Caco-2 (cell line): Measurements from ENCODE around the gene EPHA10. TPM values are rescaled to one million over a fixed set of nuclear protein-coding genes. Genes with fewer than 3 reads are reported as not detected.

Source experiments
- BruUV-seq: library from RNA; stranded (reverse); fragments of 400-500 nt; replicated peaks from 2 replicates; lab custom pipeline; 2021; lab: Mats Ljungman, UMichigan
- CTCF ChIA-PET: fragments of 300-600 bp; sonication (Branson Sonifier 250); formaldehyde crosslinking; loops from one replicate; lab custom pipeline; 2022; ENCODE audit warnings: antibody characterized with exemption; lab: Charles Lee
- POLR2A ChIA-PET: fragments of 300-600 bp; sonication (Branson Sonifier 250); formaldehyde crosslinking; loops from one replicate; lab custom pipeline; 2022; ENCODE audit warnings: antibody characterized with exemption; lab: Charles Lee
- DNase-seq, 2 experiments: peaks; one replicate each; pipeline versions ENCODE4 v3.0.0 to v3.0.0-alpha.2; 2020 to 2022
- H3K27me3 ChIP-seq: replicated peaks from 2 replicates; pipeline ENCODE4 v1.6.0; 2011; ENCODE audit warnings: low read length; ENCODE audit not compliant: control insufficient read depth, insufficient read depth
- H3K36me3 ChIP-seq: 2 replicates; pipeline ENCODE4 v1.5.1; 2011; ENCODE audit warnings: low read length; ENCODE audit not compliant: control insufficient read depth, insufficient read depth
- H3K4me1 ChIP-seq: fragments of 250-450 bp; sonication (Bioruptor Pico); 2 replicates; pipeline ENCODE4 v1.5.1; 2020; ENCODE audit warnings: mild to moderate bottlenecking
- H3K4me3 ChIP-seq: 2 replicates; pipeline ENCODE4 v1.5.1; 2011; ENCODE audit warnings: low read depth, mild to moderate bottlenecking, control low read depth, low read length
- H3K9me3 ChIP-seq: fragments of 250-450 bp; sonication (Bioruptor Pico); 2 replicates; pipeline ENCODE4 v1.5.1; 2020; ENCODE audit warnings: mild to moderate bottlenecking, moderate library complexity
- H3K27ac Mint-ChIP-seq: one replicate; pipeline ENCODE4 v1.8.0; 2022; ENCODE audit warnings: mixed read lengths; ENCODE audit not compliant: unreplicated experiment
- H3K27me3 Mint-ChIP-seq: one replicate; pipeline ENCODE4 v1.8.0; 2022; ENCODE audit warnings: mixed read lengths; ENCODE audit not compliant: insufficient read depth, unreplicated experiment
- H3K36me3 Mint-ChIP-seq: one replicate; pipeline ENCODE4 v1.8.0; 2022; ENCODE audit warnings: mild to moderate bottlenecking, mixed read lengths; ENCODE audit not compliant: insufficient read depth, unreplicated experiment
- H3K4me1 Mint-ChIP-seq: one replicate; pipeline ENCODE4 v1.8.0; 2022; ENCODE audit warnings: low read depth, mixed read lengths; ENCODE audit not compliant: unreplicated experiment
- H3K4me3 Mint-ChIP-seq: one replicate; pipeline ENCODE4 v1.8.0; 2022; ENCODE audit warnings: mild to moderate bottlenecking, moderate library complexity, mixed read lengths; ENCODE audit not compliant: unreplicated experiment
- H3K9me3 Mint-ChIP-seq: one replicate; pipeline ENCODE4 v1.8.0; 2022; ENCODE audit warnings: mixed read lengths; ENCODE audit not compliant: unreplicated experiment
- intact Hi-C: fragments of 100-400 bp; cut with micrococcal nuclease; formaldehyde crosslinking; loops from one replicate; pipeline ENCODE4 v1.10.0; 2022; ENCODE audit not compliant: unreplicated experiment
- total RNA-seq: library from RNA; stranded (reverse); gene quantifications from 2 replicates; pipeline ENCODE4 v1.2.3, GENCODE V29; 2022
- TF ChIP-seq, protein P1 (sequence below), 2 experiments: fragments of 200-600 bp in 1 of 2; IDR thresholded peaks; 1 replicate in 1 of 2; 2 replicates in 1 of 2; pipeline versions ENCODE4 v1.5.1 to v1.8.0; 2011 to 2022; ENCODE audit warnings: antibody characterized with exemption in 1 of 2, control low read depth in 1 of 2, inconsistent platforms in 1 of 2, low read depth in 1 of 2, low read length in 1 of 2, mild to moderate bottlenecking in 1 of 2, moderate library complexity in 1 of 2; ENCODE audit not compliant: insufficient read depth in 1 of 2, severe bottlenecking in 1 of 2, unreplicated experiment in 1 of 2

The EPHA10 gene
- total RNA-seq, 1 experiment from 2014 or later = 2.8 TPM

DNA sequence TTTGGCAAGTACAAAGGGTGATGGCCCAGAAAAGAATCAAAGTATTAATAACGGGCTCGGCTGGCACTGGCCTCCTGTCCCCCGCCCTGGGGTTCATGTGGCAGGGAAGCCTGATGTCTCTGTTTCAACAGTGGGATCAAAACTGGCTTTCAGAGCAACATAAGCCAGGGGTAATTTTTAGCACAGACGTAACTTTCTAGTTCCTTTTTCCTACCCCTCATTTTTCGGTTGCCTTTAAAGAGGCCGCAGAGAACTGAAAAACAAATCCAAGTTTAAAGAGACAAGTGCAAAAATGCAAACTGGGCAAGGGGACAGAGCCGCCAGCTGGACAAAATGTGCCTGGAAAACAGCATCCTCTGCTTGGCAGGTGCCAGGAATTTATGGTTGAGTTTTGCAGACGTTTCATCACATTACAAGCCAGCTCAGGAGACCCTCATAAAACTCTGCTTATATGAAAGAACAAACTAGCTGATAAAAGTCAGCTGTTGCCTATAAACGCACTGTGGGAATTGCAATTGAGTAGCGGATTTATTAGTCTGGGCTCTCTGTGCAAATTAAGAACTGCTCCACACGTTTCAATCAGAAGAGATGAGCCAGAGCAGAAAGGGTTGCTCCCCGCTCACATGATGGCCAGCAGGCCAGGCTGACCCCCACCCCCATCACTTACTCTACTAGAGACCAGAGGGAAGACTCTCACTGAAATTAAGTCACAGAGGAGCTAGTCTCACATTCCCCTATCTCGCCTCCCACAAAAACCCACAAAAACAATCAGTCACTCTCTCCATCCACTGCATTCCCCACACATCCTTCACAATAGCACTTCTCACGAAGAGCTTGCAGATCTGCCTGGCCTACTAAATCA is 88.4 kb downstream of the EPHA10 start:
- H3K36me3 Mint-ChIP-seq = no peaks in the 10 kb centered on the region
- POLR2A ChIA-PET = no interaction called here
- TF ChIP-seq, protein P1, sequence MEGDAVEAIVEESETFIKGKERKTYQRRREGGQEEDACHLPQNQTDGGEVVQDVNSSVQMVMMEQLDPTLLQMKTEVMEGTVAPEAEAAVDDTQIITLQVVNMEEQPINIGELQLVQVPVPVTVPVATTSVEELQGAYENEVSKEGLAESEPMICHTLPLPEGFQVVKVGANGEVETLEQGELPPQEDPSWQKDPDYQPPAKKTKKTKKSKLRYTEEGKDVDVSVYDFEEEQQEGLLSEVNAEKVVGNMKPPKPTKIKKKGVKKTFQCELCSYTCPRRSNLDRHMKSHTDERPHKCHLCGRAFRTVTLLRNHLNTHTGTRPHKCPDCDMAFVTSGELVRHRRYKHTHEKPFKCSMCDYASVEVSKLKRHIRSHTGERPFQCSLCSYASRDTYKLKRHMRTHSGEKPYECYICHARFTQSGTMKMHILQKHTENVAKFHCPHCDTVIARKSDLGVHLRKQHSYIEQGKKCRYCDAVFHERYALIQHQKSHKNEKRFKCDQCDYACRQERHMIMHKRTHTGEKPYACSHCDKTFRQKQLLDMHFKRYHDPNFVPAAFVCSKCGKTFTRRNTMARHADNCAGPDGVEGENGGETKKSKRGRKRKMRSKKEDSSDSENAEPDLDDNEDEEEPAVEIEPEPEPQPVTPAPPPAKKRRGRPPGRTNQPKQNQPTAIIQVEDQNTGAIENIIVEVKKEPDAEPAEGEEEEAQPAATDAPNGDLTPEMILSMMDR (IDR thresholded peaks at IDR 0.05; ENCODE audit: insufficient read depth in 1 of 2, low read depth in 1 of 2, low read length in 1 of 2, severe bottlenecking in 1 of 2, unreplicated experiment in 1 of 2) = no peak
- H3K4me3 ChIP-seq = no peak overlapping the region
- H3K4me3 Mint-ChIP-seq = no peak overlapping the region
- DNase-seq = no peak
- H3K9me3 ChIP-seq = no peaks in the 10 kb centered on the region
- no peaks in the 10 kb centered on the region for H3K9me3 Mint-ChIP-seq
- CTCF ChIA-PET = interaction anchor here (1.2 kb wide), 1 partner anchor 73 kb away, joined by 3 read pairs; no protein-coding TSS in a partner anchor
- no peaks in the 10 kb centered on the region for H3K4me1 ChIP-seq
- H3K36me3 ChIP-seq = no peaks in the 10 kb centered on the region
- no peaks in the 10 kb centered on the region for H3K4me1 Mint-ChIP-seq
- no TSS peak for BruUV-seq
- intact Hi-C loops = no loop called here
- H3K27me3 ChIP-seq = no peaks in the 10 kb centered on the region
- no peak overlapping the region for H3K27ac Mint-ChIP-seq
- peaks cover 2% of the 10 kb centered on the region for H3K27me3 Mint-ChIP-seq

DNA sequence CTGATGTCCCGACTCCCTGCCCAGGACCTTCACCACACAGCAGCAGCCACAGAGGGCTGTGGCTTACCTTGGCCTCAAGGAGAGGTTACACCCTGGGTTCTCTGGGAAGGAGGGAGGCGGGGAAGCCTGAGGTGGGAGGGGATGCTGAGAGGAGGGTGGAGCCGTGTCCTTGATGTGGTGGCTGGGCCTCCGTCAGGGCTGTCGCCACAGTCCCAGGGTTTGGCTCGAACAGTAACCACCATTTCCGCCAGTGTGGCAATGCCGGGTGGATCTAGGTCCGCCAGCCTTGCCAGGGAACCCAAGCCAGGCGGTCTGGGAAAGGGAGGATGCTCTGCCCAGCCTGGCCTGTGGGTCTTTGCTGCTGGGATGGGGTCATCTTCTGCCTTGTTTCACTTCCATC is 91.0 kb downstream of the EPHA10 start:
- no peaks in the 10 kb centered on the region for H3K36me3 Mint-ChIP-seq
- H3K4me1 ChIP-seq = no peaks in the 10 kb centered on the region
- CTCF ChIA-PET = no interaction called here
- POLR2A ChIA-PET = no interaction called here
- TF ChIP-seq, protein P1 (IDR thresholded peaks at IDR 0.05; ENCODE audit: insufficient read depth in 1 of 2, low read depth in 1 of 2, low read length in 1 of 2, severe bottlenecking in 1 of 2, unreplicated experiment in 1 of 2) = no peak
- no peak overlapping the region for H3K27ac Mint-ChIP-seq
- H3K27me3 ChIP-seq = no peaks in the 10 kb centered on the region
- H3K4me1 Mint-ChIP-seq = no peaks in the 10 kb centered on the region
- DNase-seq = no peak
- no peaks in the 10 kb centered on the region for H3K36me3 ChIP-seq
- no TSS peak for BruUV-seq
- intact Hi-C loops = no loop called here
- no peaks in the 10 kb centered on the region for H3K9me3 Mint-ChIP-seq
- peaks cover 6% of the 10 kb centered on the region for H3K27me3 Mint-ChIP-seq
- no peak overlapping the region for H3K4me3 ChIP-seq
- no peak overlapping the region for H3K4me3 Mint-ChIP-seq
- no peaks in the 10 kb centered on the region for H3K9me3 ChIP-seq

DNA sequence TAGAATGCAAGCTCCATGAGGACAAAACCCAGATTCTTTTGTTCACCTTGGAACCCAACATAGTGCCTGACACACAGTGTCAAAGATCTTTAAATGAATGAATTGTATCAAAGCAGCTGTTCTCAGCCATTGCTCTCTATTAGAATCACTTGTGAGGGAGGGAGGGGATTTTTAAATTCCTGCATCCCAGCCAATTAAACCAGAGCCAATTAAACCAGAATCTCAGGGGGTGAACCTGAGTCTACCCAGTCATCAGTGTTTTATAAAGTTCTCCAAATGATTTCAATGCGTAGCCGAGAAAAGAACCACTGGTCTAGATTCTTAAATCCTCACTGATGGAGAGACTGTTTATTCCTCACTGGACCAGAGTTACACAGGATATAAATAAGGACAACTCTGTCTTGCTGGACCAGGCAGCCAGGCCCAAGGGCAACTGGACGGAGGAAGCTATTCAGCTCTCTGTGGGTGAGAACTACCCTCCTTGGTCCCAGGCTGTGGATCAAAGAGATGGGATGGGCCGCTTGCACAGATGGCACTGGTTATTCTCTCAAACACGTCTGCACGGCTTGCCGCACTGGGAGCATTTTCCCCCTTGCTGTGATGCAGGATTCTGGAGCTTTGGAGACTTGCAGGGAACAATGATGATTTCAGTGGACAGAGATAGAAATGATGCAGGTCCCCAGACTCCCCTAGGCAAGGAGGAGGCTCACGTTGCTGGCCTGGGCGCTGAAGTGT is 92.6 kb downstream of the EPHA10 start:
- Histone ChIP-seq H3K9me3 (no peaks in the 10 kb centered on the region), H3K27me3 (no peaks in the 10 kb centered on the region), H3K36me3 (no peaks in the 10 kb centered on the region), H3K4me1 (no peaks in the 10 kb centered on the region), H3K4me3 (no peak overlapping the region)
- ChIA-PET CTCF (no interaction called here), POLR2A (no interaction called here)
- intact Hi-C loops = no loop called here
- DNase-seq = no peak
- TF ChIP-seq, protein P1 (IDR thresholded peaks at IDR 0.05; ENCODE audit: insufficient read depth in 1 of 2, low read depth in 1 of 2, low read length in 1 of 2, severe bottlenecking in 1 of 2, unreplicated experiment in 1 of 2) = no peak
- Mint-ChIP-seq H3K27ac (no peak overlapping the region), H3K4me1 (no peaks in the 10 kb centered on the region), H3K9me3 (no peaks in the 10 kb centered on the region), H3K27me3 (peaks cover 6% of the 10 kb centered on the region), H3K36me3 (no peaks in the 10 kb centered on the region), H3K4me3 (no peak overlapping the region)
- BruUV-seq = no TSS peak
